ENCODE measurements around the gene SUSD1.

GRCh38 chr9:112115109-112115508 is 60.0 kb downstream of the SUSD1 start:
- TF ChIP-seq CTCF (IDR thresholded peaks at IDR 0.05; ENCODE audit: insufficient read depth, low read depth, low read length) = no peak
- TF ChIP-seq EZH2 (IDR thresholded peaks at IDR 0.05; ENCODE audit: insufficient read depth, low read length) = no peak
